Endodermal cell (in vitro differentiated cells): Measurements from ENCODE around the gene CLSTN3. TPM values are rescaled to one million over a fixed set of nuclear protein-coding genes. Genes with fewer than 3 reads are reported as not detected.

ENCODE experiments used
- DNase-seq: peaks from one replicate; pipeline ENCODE4 v3.0.0-alpha.2; 2017
- H3K27ac ChIP-seq: 2 replicates; pipeline ENCODE4 v1.5.1; 2013; ENCODE audit warnings: mild to moderate bottlenecking, low read depth, low read length, moderate library complexity
- H3K27me3 ChIP-seq: 2 replicates; pipeline ENCODE4 v1.6.1; 2013; ENCODE audit warnings: mild to moderate bottlenecking, low read length, moderate library complexity; ENCODE audit not compliant: insufficient read depth, control insufficient read depth, poor library complexity, severe bottlenecking
- H3K36me3 ChIP-seq: 2 replicates; pipeline ENCODE4 v1.7.0; 2013; ENCODE audit warnings: mild to moderate bottlenecking, low read length, moderate library complexity; ENCODE audit not compliant: control insufficient read depth, insufficient read depth
- H3K4me1 ChIP-seq: one replicate; pipeline ENCODE4 v1.7.0; 2013; ENCODE audit warnings: low read length; ENCODE audit not compliant: control insufficient read depth, insufficient read depth
- H3K4me3 ChIP-seq: 2 replicates; pipeline ENCODE4 v1.5.1; 2013; ENCODE audit warnings: mild to moderate bottlenecking, low read length, moderate library complexity
- H3K9ac ChIP-seq: 2 replicates; pipeline ENCODE4 v1.6.1; 2013; ENCODE audit warnings: mild to moderate bottlenecking, low read length, moderate library complexity; ENCODE audit not compliant: poor library complexity, severe bottlenecking; ENCODE audit errors: extremely low read depth
- H3K9me3 ChIP-seq: 2 replicates; pipeline ENCODE4 v1.6.1; 2013; ENCODE audit warnings: mild to moderate bottlenecking, low read length, moderate library complexity; ENCODE audit not compliant: control insufficient read depth
- H3K27ac Mint-ChIP-seq: 2 replicates; pipeline ENCODE4 v1.8.0; 2020; ENCODE audit warnings: mixed read lengths
- H3K27me3 Mint-ChIP-seq: 2 replicates; pipeline ENCODE4 v1.8.0; 2021; ENCODE audit warnings: mild to moderate bottlenecking, mixed read lengths; ENCODE audit not compliant: insufficient read depth
- H3K36me3 Mint-ChIP-seq: 2 replicates; pipeline ENCODE4 v1.8.0; 2020; ENCODE audit warnings: low read depth, mixed read lengths
- H3K4me1 Mint-ChIP-seq: 2 replicates; pipeline ENCODE4 v1.8.0; 2020; ENCODE audit warnings: mixed read lengths
- H3K4me3 Mint-ChIP-seq: 2 replicates; pipeline ENCODE4 v1.8.0; 2020; ENCODE audit warnings: mild to moderate bottlenecking, moderate library complexity, mixed read lengths
- H3K9me3 Mint-ChIP-seq: 2 replicates; pipeline ENCODE4 v1.8.0; 2020; ENCODE audit warnings: mild to moderate bottlenecking, mixed read lengths
- CTCF ChIP-seq: fragments of 200-600 bp; sonication (generic); conservative IDR thresholded peaks from 2 replicates; pipeline ENCODE4 v1.5.0; 2021; ENCODE audit warnings: antibody characterized with exemption, mild to moderate bottlenecking
- WGBS, 2 experiments: methylation state at CpG; one replicate each; pipeline versions ENCODE4 v1.1.5 to v1.1.7; 2013; ENCODE audit warnings: missing lambda C conversion rate in 2 of 2, mixed read lengths in 1 of 2; ENCODE audit not compliant: insufficient coverage in 1 of 2, insufficient read length in 1 of 2; 5-methylcytosine and 5-hydroxymethylcytosine counted together
- total RNA-seq, 2 donors: library from RNA; stranded (reverse); fragmentation: NEBNext Ultra II Directional in 1 of 2; extraction: Animal tissue kit (Norgen Biotek cat#: 25700) in 1 of 2; gene quantifications; 2 replicates in 1 of 2; 3 replicates in 1 of 2; pipeline ENCODE4 v1.2.1, GENCODE V29; 2021

CLSTN3 gene
- total RNA-seq, 2 donors from 2014 or later: 69.7 to 135 TPM

- Mint-ChIP-seq H3K27ac (no peak overlapping the region), H3K27me3 (no peaks in the 10 kb centered on the region), H3K4me1 (peaks cover 48% of the 10 kb centered on the region), H3K9me3 (peaks cover 13% of the 10 kb centered on the region), H3K36me3 (peaks cover 58% of the 10 kb centered on the region), H3K4me3 (no peak overlapping the region)
- Histone ChIP-seq H3K4me1 (peaks cover 4% of the 10 kb centered on the region), H3K27ac (no peak overlapping the region), H3K36me3 (peaks cover 54% of the 10 kb centered on the region), H3K9me3 (peaks cover 23% of the 10 kb centered on the region), H3K27me3 (no peaks in the 10 kb centered on the region), H3K4me3 (no peak overlapping the region), H3K9ac (no peak overlapping the region)
- no peak for TF ChIP-seq CTCF
- 94 to 100% methylated on average over 2 of the region's 2 CpGs for WGBS, 2 experiments
- no peak for DNase-seq
These were observed 63.5 kb downstream of the CLSTN3 start for GRCh38 chr12:7193674-7194073.

- no peak overlapping the region for H3K27ac Mint-ChIP-seq
These were observed 67.7 kb downstream of the CLSTN3 start for GRCh38 chr12:7197841-7198240.

GRCh38 chr12:7203109-7203508, 72.9 kb downstream of the CLSTN3 start:
- Histone ChIP-seq H3K27ac (no peak overlapping the region), H3K36me3 (peaks cover 86% of the 10 kb centered on the region), H3K9me3 (peaks cover 25% of the 10 kb centered on the region), H3K27me3 (no peaks in the 10 kb centered on the region), H3K9ac (no peak overlapping the region), H3K4me3 (no peak overlapping the region), H3K4me1 (no peaks in the 10 kb centered on the region)
- H3K27ac Mint-ChIP-seq: no peak overlapping the region
- TF ChIP-seq CTCF: no peak
- peaks cover under 1% of the 10 kb centered on the region for H3K4me1 Mint-ChIP-seq
- WGBS, 2 experiments: 85 to 91% methylated on average over 4 of the region's 4 CpGs
- no peak for DNase-seq
- H3K36me3 Mint-ChIP-seq: peaks cover 92% of the 10 kb centered on the region
- no peaks in the 10 kb centered on the region for H3K27me3 Mint-ChIP-seq
- no peak overlapping the region for H3K4me3 Mint-ChIP-seq
- H3K9me3 Mint-ChIP-seq: peaks cover 31% of the 10 kb centered on the region

More at GRCh38 chr12:7197841-7198240, 67.7 kb downstream of the CLSTN3 start:
- H3K36me3 ChIP-seq: peaks cover 67% of the 10 kb centered on the region
- DNase-seq: no peak
- H3K27me3 Mint-ChIP-seq: no peaks in the 10 kb centered on the region
- no peak for TF ChIP-seq CTCF
- H3K27ac ChIP-seq: no peak overlapping the region
- H3K4me1 ChIP-seq: peaks cover 4% of the 10 kb centered on the region
- no peak overlapping the region for H3K4me3 Mint-ChIP-seq
- H3K9ac ChIP-seq: no peak overlapping the region
- H3K9me3 ChIP-seq: peaks cover 38% of the 10 kb centered on the region
- peaks cover 24% of the 10 kb centered on the region for H3K4me1 Mint-ChIP-seq
- H3K4me3 ChIP-seq: peak overlapping the region; percentile 40
- H3K27me3 ChIP-seq: no peaks in the 10 kb centered on the region
- WGBS, 2 experiments: 93 to 100% methylated on average over 2 of the region's 2 CpGs
- peaks cover 77% of the 10 kb centered on the region for H3K36me3 Mint-ChIP-seq
- peaks cover 38% of the 10 kb centered on the region for H3K9me3 Mint-ChIP-seq
